GM20431 (cell line): Measurements from ENCODE around the gene ARFIP2.
"Not testable (repeated sequence)": the region's sequence is repeated elsewhere in the genome, so short reads cannot be mapped to it uniquely, and the experiment has no call there.

Experiments
- in situ Hi-C: fragments of 300-500 bp; cut with MseI, MboI; formaldehyde crosslinking; loops from one replicate; pipeline ENCODE4 v1.15.0; 2020; ENCODE audit warnings: low sequenced_read_pairs; ENCODE audit not compliant: unreplicated experiment

ARFIP2 gene

GRCh38 chr11:6481012-6481923, at the start of gene ARFIP2, which contains the start of gene TIMM10B:
Gene ARFIP2 (minus strand): TSS chr11:6481331. CDS start chr11:6480421, 910 bp downstream.
Gene TIMM10B (plus strand): TSS chr11:6481501. CDS start chr11:6481517, 16 bp downstream.
- in situ Hi-C loops: no loop called here

- in situ Hi-C loops: no loop called here
Observed at GRCh38 chr11:6530848-6531247, 49.7 kb upstream of the ARFIP2 start.

- in situ Hi-C loops: no loop called here
Observed at GRCh38 chr11:6529266-6529665, 48.1 kb upstream of the ARFIP2 start.

- in situ Hi-C loops: no loop called here
Observed at GRCh38 chr11:6526411-6527135, 45.4 kb upstream of the ARFIP2 start.

- in situ Hi-C loops: no loop called here
Observed at GRCh38 chr11:6523253-6523652, 42.1 kb upstream of the ARFIP2 start.

GRCh38 chr11:6521946-6522345, 40.8 kb upstream of the ARFIP2 start:
- in situ Hi-C loops: not testable (repeated sequence)

GRCh38 chr11:6520265-6520664, 39.1 kb upstream of the ARFIP2 start:
- in situ Hi-C loops: no loop called here

- in situ Hi-C loops: no loop called here
Observed at GRCh38 chr11:6516865-6517264, 35.7 kb upstream of the ARFIP2 start.

- in situ Hi-C loops: no loop called here
Observed at GRCh38 chr11:6505577-6506240, 24.6 kb upstream of the ARFIP2 start.

- in situ Hi-C loops: no loop called here
Observed at GRCh38 chr11:6504166-6504565, 23.0 kb upstream of the ARFIP2 start.

GRCh38 chr11:6502382-6502781, 21.3 kb upstream of the ARFIP2 start:
- in situ Hi-C loops: no loop called here

GRCh38 chr11:6498544-6498943, 17.4 kb upstream of the ARFIP2 start:
- in situ Hi-C loops: no loop called here

GRCh38 chr11:6498121-6498520, 17.0 kb upstream of the ARFIP2 start:
- in situ Hi-C loops: no loop called here

- in situ Hi-C loops: no loop called here
Observed at GRCh38 chr11:6497069-6497839, 16.1 kb upstream of the ARFIP2 start, which contains the start of gene DNHD1. Gene DNHD1 (plus strand): TSS chr11:6497280. CDS start chr11:6498216, 936 bp downstream.

GRCh38 chr11:6489306-6489705, 8.2 kb upstream of the ARFIP2 start:
- in situ Hi-C loops: no loop called here

- in situ Hi-C loops: no loop called here
Observed at GRCh38 chr11:6488821-6489220, 7.7 kb upstream of the ARFIP2 start.

GRCh38 chr11:6488342-6488741, 7.2 kb upstream of the ARFIP2 start:
- in situ Hi-C loops: no loop called here

- in situ Hi-C loops: no loop called here
Observed at GRCh38 chr11:6486938-6487337, 5.8 kb upstream of the ARFIP2 start.

GRCh38 chr11:6486256-6486655, 5.1 kb upstream of the ARFIP2 start:
- in situ Hi-C loops: no loop called here

- in situ Hi-C loops: no loop called here
Observed at GRCh38 chr11:6485661-6486060, 4.5 kb upstream of the ARFIP2 start.
